GM18526 (cell line): ENCODE measurements around the gene MORN2.
A peak's percentile ranks its signal among the peaks of the same experiment; 100 is the strongest.

ENCODE experiments used
- POLR2A ChIP-seq: IDR thresholded peaks from 3 replicates; pipeline ENCODE4 v1.6.1; 2011; ENCODE audit not compliant: insufficient read length; ENCODE audit errors: extremely low read depth

MORN2 gene

DNA sequence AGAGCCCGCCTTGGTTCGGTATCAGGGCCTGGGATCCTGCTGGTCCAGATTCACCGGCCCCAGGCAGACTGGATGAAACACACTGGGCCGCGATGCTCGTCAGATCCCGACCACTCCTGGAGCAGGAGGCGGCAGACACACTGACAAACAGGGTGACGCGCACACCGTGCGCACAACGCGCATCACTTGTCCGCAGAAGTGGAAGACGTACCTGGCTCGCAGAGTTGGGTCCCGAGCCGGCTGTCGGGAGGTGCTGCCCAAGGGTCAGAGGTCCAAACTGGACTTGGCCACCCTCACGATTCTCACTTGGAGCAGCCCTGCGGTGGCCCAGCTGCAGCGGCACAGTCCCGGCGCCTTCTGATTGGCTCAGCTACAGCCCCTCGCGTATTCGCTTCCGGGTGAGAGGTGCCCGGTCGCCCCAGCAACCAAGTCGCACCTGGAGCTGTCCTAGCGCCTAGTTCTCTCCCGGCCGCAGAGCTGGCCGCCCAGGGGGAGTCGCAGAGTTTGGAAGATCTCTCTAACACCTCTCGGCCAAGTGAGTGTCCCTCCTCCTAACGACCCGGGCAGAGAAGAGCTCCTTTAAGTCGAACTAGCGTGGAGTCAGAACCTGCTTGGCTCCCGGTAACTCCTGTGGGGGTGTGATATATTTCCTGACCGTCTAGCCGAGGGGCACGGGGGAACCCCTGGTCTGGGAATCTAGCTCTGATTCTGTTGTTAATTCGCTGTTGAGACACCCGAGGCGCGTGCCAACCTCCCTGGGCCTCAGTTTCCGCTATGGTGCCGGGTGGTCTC, at the start of gene MORN2, which contains the start of gene DHX57:
MORN2 (plus strand) TSS at position 401 of the 792 bp plus-strand sequence.
DHX57 (minus strand) TSS at position 359 of the 792 bp plus-strand sequence. CDS start 7,529 bp downstream, outside the sequence.
- peak; percentile 59 for TF ChIP-seq POLR2A

DNA sequence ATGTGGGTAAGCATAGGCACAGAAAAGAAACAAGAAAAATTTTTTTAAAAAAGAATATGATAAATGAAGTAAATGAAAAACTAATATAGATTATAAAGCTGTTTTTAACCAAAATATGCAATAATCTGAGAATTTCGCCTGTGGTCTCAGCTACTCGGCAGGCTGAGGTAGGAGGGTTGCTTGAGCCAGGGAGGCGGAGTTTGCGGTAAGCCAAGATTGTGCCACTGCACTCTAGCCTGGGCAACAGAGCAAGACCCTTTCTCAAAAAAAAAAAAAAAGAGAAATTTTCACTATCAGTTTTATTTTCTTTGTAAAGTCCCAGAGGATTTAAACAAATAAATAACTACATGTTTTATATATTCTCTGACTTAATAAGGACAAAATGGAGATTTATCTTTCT, 47.3 kb upstream of the MORN2 start:
- TF ChIP-seq POLR2A, result no peak

DNA sequence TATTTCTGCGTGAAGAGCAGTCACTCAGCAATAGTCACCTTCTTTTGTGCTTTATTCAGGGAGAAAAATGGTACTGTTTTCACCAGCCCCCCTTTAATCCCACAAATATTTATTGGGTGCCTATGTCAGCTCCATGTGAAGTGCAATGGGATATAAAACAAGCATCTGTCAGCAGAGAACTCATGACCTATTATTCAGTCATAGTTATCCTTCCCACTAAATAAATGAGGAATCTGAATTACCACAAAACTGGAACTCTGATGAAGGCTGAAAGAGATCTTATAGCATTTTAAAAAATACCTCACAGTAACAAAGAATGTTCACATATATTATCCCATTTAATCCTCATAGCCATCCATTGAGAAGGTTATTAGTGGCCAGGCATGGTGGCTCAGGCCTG, 45.8 kb upstream of the MORN2 start:
- TF ChIP-seq POLR2A, result no peak

DNA sequence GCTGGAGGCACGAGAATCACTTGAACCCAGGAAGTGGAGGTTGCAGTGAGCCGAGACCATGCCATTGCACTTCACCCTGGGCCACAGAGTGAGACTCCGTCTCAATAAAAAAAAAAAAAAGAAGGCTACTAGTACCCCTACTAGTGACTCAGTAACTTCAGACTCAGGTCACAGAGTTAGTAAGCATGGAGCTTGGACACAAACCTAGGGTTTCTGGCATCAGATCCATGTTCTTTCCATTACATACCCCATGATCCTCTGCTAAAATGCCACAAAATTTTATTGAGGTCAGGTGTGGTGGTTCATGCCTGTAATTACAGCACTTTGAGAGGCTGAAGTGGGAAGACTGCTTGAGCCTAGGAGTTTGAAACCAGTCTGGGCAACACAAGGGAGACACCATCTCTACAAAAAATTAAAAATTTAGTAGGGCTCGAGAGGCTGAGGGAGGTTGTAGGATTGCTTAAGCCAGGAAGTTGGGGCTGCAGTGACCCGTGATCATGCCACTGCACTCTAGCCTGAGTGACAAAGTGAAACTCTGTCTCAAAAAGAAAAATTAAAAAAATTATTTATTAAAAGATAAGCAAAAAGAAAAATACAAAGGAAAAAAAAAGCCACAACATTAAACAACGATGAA, 45.1 kb upstream of the MORN2 start:
- no peak for TF ChIP-seq POLR2A

DNA sequence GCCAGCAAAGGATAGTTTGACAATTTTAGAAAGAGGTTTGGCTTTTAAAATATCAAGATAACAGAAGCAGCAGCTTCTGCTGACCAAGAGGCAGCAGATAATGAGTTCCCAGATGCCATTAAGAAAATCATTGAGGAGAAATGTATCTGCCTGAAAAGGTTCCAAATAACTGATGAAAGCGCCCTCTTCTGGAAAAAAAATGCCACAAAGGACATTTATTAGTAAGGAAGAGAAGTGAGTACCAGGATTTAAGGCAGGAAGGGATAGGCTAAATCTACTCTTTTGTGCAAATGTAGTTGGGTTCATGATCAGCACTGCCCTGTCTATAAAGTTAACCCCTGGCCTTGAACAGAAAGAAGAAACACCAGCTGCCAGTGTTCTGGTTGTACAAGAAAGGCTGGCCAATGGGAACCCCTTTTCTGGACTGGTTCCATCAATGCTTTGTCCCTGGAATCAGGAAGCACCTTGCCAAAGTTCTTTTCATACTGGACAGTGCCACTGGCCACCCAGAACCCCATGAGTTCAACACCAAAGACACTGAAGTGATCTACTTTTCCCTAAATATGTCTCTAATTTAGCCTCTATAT, 40.7 kb upstream of the MORN2 start:
- TF ChIP-seq POLR2A, result no peak

DNA sequence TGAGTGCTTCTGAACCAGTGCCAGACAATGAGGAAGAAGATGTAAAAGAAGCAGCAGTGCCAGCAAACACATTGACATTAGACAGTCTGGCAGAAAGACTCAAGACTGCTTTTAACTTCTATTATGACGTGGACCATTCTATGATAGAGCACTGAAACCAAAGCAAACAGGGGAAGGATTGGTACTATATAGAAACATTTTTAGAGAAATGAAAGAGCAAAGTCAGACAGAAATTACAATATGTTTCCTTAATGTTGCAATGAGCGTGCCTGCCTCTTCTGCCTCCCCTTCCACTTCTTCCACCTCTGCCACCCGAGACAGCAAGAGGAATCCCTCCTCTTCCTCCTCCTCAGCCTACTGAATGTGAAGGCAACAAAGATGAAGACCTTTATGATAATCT, 39.8 kb upstream of the MORN2 start:
- no peak for TF ChIP-seq POLR2A

DNA sequence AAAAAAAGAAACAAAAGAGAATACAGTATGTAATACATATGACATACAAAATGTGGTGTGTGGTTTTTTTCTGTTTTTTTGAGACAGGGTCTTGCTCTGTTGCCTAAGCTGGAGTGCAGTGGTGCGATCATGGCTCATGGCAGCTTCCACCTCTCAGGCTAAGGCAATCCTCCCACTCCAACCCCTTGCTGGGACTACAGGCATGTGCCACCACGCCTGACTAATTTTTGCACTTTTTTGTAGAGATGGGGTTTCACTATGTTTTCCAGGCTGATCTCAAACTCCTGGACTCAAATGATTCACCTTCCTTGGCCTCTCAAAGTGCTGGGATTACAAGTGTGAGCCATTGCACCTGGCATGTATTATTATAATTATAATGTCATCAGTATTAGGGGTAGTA, 39.0 kb upstream of the MORN2 start:
- no peak for TF ChIP-seq POLR2A

DNA sequence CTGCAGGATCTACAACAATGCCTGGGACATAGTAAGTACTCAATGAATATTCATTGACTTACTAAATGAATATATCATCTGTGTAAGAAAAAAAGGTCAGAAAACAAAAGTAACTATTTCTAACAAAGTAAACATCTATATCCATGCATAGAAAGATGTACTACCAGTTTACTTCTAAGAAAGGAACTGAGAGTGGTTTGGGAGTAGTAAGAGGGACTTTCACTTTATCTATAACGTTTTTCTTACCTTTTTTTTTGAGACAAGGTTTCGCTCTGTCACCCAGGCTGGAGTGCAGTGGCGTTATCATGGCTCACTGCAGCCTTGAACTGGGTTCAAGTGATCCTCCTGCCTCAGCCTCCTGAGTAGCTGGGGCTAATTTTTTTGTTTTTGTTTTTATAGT, 25.7 kb upstream of the MORN2 start:
- TF ChIP-seq POLR2A, result no peak

DNA sequence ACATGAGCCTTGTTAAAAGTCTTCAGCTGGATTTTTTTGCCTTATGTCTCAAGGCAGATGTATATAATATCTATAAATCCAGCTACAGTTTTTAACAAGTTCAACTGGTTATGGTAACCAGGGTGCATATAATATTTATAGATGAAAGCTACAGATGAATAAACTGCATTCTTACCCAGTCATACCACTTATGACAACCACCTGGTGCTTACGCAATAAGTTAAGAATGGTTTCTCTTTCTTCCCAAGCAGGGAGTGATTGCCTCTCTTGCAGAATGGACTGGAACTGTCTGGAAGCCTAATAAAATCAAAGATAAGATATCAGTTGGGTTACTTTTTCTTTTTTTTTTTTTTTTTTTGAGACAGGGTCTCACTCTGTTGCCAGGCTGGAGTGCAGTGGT, 19.6 kb upstream of the MORN2 start:
- no peak for TF ChIP-seq POLR2A

DNA sequence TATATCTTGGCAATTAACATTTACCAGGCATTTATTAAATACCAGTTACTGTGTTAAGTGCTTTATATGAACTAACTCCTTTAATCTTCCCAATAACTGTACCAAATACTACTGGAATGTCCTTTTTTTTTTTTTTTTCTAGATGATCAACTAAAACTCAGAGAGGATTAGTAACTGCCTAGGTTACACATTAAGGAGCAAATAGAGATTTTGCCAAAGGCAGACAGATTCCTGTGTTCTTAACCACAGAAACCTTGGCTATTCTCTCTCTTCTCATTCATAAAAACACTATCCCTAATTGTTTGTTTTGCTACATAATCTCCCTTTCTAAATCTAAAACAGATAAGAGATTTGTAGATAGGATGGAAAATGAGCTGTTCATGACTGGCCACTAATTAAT, 13.3 kb upstream of the MORN2 start:
- TF ChIP-seq POLR2A, result no peak

DNA sequence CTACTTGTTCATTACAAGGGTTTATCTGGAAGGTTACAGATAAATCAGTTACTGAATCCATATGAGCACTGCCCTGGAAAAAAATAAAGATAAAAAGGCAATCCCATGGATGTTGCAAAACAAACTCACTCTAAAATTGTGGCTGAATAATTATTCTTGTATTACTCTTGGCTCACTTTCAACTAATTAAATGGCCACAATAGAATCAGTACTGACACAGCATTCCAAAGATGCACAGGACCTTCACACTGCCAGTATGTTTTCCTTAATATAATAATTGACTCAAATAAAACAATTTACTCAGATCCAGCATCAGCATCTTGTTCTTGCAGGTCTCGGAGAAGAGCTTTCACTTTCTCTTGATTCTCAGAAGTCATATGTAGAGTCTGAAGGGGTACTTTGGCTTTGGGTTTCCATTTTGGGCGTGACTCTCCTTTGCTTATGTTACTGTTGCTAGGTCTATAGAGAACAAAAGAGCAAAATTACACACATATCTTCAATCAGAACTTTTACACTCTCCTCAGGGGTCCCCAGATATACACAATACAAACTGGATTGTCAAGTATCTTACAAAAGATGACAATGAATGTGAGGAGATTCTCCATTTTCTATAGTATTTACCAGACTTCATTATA, 12.6 kb upstream of the MORN2 start:
- no peak for TF ChIP-seq POLR2A

DNA sequence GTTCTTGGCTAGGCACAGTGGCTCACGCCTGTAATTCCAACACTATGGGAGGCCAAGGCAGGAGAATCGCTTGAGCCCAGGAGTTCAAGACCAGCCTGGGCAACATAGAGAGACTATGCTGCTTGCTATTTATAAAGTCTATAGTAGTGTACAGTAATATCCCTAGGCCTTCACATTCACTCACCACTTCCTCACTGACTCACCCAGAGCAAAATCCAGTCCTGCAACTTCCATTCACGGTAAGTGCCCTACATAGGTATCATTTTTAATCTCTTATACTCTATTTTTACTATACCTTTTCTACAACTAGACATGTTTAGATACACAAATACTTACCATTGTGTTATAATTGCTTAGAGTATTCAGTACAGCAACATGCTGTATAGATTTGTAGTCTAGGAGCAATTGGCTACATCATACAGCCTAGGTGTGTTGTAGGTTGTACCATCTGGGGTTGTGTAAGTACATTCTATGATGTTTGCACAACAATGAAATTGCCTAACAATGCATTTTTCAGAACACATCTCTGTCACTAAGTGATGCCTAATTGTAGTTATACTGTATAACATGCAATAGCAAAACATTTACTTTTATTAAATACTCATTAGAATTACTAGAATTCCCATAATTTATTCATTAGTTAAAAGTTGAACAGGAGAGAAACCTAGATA, 8.9 kb upstream of the MORN2 start:
- no peak for TF ChIP-seq POLR2A

DNA sequence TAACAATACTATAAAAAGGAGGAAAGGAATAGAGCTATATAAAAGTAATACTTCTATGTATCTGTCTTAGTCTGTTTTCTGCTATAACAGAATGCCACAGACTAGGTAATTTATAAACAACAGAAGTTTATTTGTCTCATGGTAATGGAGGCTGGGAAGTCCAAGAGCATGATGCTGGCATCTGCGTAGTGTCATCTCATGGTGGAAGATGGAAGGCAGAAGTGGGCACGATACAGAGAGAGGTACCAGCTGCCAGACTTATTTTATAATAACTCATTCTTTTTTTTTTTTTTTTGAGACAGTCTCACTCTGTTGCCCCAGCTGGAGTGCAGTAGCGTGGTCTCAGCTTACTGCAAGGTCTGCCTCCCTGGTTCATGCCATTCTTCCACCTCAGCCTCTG, 4.3 kb upstream of the MORN2 start:
- no peak for TF ChIP-seq POLR2A

DNA sequence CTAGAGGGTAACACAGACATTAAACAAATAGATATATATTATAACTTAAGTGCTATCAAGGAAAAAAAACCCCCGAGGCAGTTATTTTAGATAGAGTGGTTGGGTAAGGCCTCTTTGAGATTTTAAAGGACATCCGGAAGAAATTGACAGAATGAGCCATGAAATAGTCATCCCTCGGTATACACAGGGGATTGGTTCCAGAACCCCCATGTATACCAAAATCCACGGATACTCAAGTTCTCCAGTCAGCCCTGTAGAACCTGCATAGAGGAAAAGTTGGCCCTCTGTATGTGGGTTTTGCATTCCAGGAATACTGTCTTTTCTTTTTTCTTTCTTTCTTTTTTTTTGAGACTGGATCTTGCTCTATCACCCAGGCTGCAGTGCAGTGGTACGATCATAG, 2.0 kb upstream of the MORN2 start:
- TF ChIP-seq POLR2A, result no peak

DNA sequence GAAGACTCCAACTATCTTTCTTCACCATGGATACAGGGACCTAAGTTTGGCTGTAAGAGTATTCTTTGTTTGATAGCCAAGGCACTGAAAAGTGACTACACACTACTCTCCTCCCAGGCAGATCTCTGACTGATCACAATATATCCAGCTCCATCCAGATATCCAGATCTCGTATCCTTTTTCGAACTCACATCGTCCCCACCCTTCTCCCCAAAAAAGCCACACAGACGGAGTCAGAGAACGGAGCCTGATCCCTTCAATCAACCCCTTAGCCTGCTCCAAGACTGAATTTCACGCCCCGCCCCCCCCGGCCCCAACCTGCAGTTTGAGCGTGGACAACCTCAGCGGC, 575 bp upstream of the MORN2 start:
- TF ChIP-seq POLR2A, result no peak
